Measurements from ENCODE around the gene CRIM1. TPM values are rescaled to one million over a fixed set of nuclear protein-coding genes. Genes with fewer than 3 reads are reported as not detected.

CRIM1 gene
- polyA plus RNA-seq, 5 donors = 22.8 to 35.5 (median 29.9) TPM

- no peak for DNase-seq
Measured at GRCh38 chr2:36394804-36395203, 39.2 kb downstream of the CRIM1 start.

- DNase-seq = no peak
Measured at GRCh38 chr2:36395866-36396265, 40.3 kb downstream of the CRIM1 start.

GRCh38 chr2:36396878-36397539 lies 41.4 kb downstream of the CRIM1 start:
- DNase-seq = no peak

GRCh38 chr2:36397728-36398413 lies 42.3 kb downstream of the CRIM1 start:
- no peak for DNase-seq

- DNase-seq = no peak
Measured at GRCh38 chr2:36399050-36399449, 43.5 kb downstream of the CRIM1 start.

GRCh38 chr2:36403675-36404230 lies 48.2 kb downstream of the CRIM1 start:
- no peak for DNase-seq

DNA sequence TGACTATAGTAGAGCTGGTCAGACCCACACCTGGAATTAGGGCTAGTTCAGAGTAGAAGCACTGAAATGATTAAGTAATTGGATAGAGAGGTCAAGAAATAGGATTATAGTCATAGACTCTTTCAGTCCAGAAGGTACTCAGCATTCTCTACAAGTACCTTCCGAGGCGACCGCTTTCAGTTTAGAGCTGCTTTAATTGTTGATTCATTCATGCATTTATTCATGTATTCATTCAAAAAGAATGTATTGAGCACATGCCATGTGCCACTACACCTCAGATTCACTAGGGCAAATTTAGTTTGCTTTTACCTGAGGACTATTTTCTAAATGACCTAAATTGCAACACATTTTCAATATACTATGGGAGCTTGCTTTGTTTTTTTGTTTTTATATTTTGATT lies 48.7 kb downstream of the CRIM1 start:
- DNase-seq = no peak

GRCh38 chr2:36404754-36405153 lies 49.2 kb downstream of the CRIM1 start:
- DNase-seq = no peak

GRCh38 chr2:36405183-36405582 lies 49.6 kb downstream of the CRIM1 start:
- DNase-seq = no peak

- no peak for DNase-seq
Measured at GRCh38 chr2:36406296-36406695, 50.7 kb downstream of the CRIM1 start.

- DNase-seq = no peak
Measured at GRCh38 chr2:36407413-36407812, 51.8 kb downstream of the CRIM1 start.

- peak; percentile 77 to 83 for DNase-seq
Measured at GRCh38 chr2:36408198-36408703, 52.7 kb downstream of the CRIM1 start.

DNA sequence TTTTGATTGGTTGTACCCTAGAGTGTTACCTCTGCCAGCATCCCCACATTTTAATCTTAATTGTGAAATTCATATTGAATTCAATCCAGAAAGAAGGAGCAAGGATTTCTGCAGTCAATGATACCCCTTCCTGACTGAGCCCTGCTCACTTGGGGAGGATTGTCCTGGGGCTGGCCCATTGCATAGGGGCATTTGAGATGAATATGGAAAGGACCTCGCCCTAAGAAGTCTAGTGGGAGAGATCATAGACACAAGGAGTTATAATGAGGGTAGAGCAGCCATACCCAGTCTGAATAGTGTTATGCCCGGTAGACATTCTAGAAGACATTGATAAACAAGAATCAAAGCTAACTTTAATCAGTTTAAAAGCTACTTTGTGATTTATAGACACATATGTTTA lies 53.8 kb downstream of the CRIM1 start:
- DNase-seq = no peak

- DNase-seq = no peak
Measured at GRCh38 chr2:36409935-36410334, 54.4 kb downstream of the CRIM1 start.

DNA sequence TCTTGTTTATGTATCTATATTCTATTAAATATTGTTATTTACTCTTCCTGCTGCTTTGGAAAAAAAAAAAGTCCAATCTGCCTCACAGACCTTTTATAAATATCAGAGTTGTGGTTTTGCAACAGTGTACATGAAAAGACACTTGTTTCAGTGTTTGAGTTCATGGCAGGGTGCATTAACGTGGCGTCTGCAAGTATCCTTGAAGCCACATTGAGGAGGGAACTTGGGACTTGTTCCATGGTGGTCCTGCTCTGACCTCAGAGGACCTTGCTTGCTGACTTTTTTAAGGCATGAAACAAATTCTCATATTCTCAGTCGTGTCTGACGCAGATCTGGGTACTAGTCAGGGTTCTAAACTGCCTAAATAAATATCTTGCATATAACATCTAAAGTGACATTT lies 55.1 kb downstream of the CRIM1 start:
- no peak for DNase-seq

GRCh38 chr2:36411962-36412444 lies 56.4 kb downstream of the CRIM1 start:
- no peak for DNase-seq

- DNase-seq = peak; percentile 37 to 39
Measured at GRCh38 chr2:36413218-36413617, 57.6 kb downstream of the CRIM1 start.

DNA sequence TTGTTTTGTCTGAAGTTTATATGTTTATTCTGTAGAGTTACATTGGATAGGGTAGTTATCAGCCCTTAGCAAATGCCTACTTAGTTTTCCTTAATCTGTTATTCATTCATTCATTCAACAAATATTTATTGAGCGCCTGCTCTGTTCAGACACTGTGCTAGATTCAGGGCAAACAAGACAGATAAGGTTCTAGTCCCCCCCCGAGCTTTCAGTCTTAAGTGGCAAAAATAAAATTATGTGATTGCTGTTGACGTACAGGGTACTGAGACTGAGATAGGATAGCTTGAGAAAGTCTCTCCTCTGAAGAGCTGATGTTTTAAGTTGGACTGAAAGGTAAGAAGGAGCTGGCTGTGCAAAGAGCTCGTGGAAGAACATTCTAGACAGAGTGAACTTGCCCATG lies 58.7 kb downstream of the CRIM1 start:
- DNase-seq = no peak

- DNase-seq = no peak
Measured at GRCh38 chr2:36415381-36416022, 59.9 kb downstream of the CRIM1 start.

- DNase-seq = peak; percentile 31
Measured at GRCh38 chr2:36416370-36417165, 61.0 kb downstream of the CRIM1 start.

GRCh38 chr2:36420569-36421181 lies 65.1 kb downstream of the CRIM1 start:
- no peak for DNase-seq

Measured in right lung (tissue), 5 donors.